Activated CD4-positive, alpha-beta memory T cell treated with anti-CD3 and anti-CD28 coated beads, Interleukin-2, amount 10 ng/mL, durations not matched to agents 7 days and 5 days (primary cell): ENCODE measurements around the gene ATP6V0D1. TPM values are rescaled to one million over a fixed set of nuclear protein-coding genes. Genes with fewer than 3 reads are reported as not detected.
A peak's percentile ranks its signal among the peaks of the same experiment; 100 is the strongest.

Source experiments
- CTCF ChIA-PET: fragments of 350-600 bp; sonication (Branson Sonifier 250); formaldehyde crosslinking; loops from one replicate; lab custom pipeline; 2021; ENCODE audit warnings: antibody characterized with exemption, inconsistent platforms; lab: Charles Lee
- POLR2A ChIA-PET: fragments of 350-600 bp; sonication (Branson Sonifier 250); formaldehyde crosslinking; loops from one replicate; lab custom pipeline; 2021; ENCODE audit warnings: antibody characterized with exemption; lab: Charles Lee
- DNase-seq: peaks from one replicate; pipeline ENCODE4 v3.0.0-alpha.2; 2020
- H3K27ac Mint-ChIP-seq: one replicate; pipeline ENCODE4 v1.8.0; 2021; ENCODE audit warnings: mild to moderate bottlenecking, mixed read lengths
- H3K27me3 Mint-ChIP-seq: one replicate; pipeline ENCODE4 v1.8.0; 2021; ENCODE audit warnings: mixed read lengths
- H3K36me3 Mint-ChIP-seq: one replicate; pipeline ENCODE4 v1.8.0; 2021; ENCODE audit warnings: low read depth, mixed read lengths
- H3K4me1 Mint-ChIP-seq: one replicate; pipeline ENCODE4 v1.8.0; 2021; ENCODE audit warnings: mixed read lengths
- H3K4me3 Mint-ChIP-seq: one replicate; pipeline ENCODE4 v1.8.0; 2021; ENCODE audit warnings: mild to moderate bottlenecking, mixed read lengths
- H3K9me3 Mint-ChIP-seq: one replicate; pipeline ENCODE4 v1.8.0; 2021; ENCODE audit warnings: mixed read lengths
- total RNA-seq, 2 experiments: library from RNA; stranded (reverse); gene quantifications; one replicate each; pipeline ENCODE4 v1.2.3, GENCODE V29; 2021

The ATP6V0D1 gene
- total RNA-seq, 2 experiments from 2014 or later = 52.8 to 59.5 TPM

GRCh38 chr16:67429799-67430503 is 51.0 kb downstream of the ATP6V0D1 start:
- CTCF ChIA-PET = interaction anchor here (2.0 to 5.8 kb wide), 4 partner anchors 10 to 35 kb away, joined by 6 to 66 read pairs (median 36); partner anchors contain the start of gene ZDHHC1
- Mint-ChIP-seq H3K27me3 (peaks cover 44% of the 10 kb centered on the region), H3K9me3 (no peaks in the 10 kb centered on the region), H3K27ac (no peak overlapping the region), H3K36me3 (peaks cover 2% of the 10 kb centered on the region), H3K4me1 (peaks cover 7% of the 10 kb centered on the region), H3K4me3 (peak overlapping the region; percentile 72)
- DNase-seq = no peak
- POLR2A ChIA-PET = interaction anchor here (1.1 kb wide), 1 partner anchor 29 kb away, joined by 3 read pairs; no protein-coding TSS in a partner anchor

- ChIA-PET CTCF (interaction anchor here (0.6 to 5.8 kb wide), 12 partner anchors 9 to 290 kb away, joined by 3 to 66 read pairs (median 6); partner anchors contain the start of gene ZDHHC1), POLR2A (interaction anchor here (1.1 kb wide), 1 partner anchor 28 kb away, joined by 3 read pairs; no protein-coding TSS in a partner anchor)
- peak overlapping the region; percentile 37 for H3K4me3 Mint-ChIP-seq
- no peaks in the 10 kb centered on the region for H3K9me3 Mint-ChIP-seq
- H3K27me3 Mint-ChIP-seq = peaks cover 44% of the 10 kb centered on the region
- H3K36me3 Mint-ChIP-seq = peaks cover 2% of the 10 kb centered on the region
- H3K4me1 Mint-ChIP-seq = peaks cover 7% of the 10 kb centered on the region
- H3K27ac Mint-ChIP-seq = no peak overlapping the region
- no peak for DNase-seq
Measured at GRCh38 chr16:67429053-67429798, 51.7 kb downstream of the ATP6V0D1 start.

DNA sequence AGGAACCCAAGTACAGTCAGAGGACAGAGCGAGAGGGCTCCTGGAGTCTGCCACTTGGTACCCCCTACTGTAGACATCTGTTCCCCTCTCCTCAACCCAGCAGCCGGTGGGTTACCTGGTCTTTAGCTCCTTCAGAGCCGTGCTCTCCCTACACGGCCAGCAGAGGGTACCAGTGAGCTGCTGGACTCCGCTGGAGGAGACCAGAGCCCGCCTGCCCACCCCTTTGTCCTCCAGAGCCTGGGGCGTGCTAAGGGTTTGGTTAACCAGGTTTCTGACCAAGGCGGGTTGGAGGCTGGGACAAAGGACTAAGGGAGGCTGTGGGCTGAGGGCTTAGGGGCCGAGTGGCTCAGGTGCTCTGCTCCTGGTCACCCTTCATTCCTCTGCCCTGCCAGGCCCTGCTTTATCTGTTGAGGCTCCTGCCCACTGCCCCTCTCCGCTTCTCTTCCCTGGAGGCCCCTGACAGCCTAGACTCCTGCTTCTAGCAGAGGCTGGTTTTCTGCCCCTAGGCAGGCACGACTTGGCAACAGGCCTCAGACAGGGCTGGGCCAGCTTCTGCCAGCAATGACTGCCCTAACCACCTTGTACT is 52.7 kb downstream of the ATP6V0D1 start:
- H3K4me1 Mint-ChIP-seq = peaks cover 7% of the 10 kb centered on the region
- ChIA-PET CTCF (interaction anchor here (0.5 to 5.8 kb wide), 30 partner anchors 8 to 617 kb away, joined by 3 to 66 read pairs (median 4); partner anchors contain the start of genes E2F4 and ZDHHC1), POLR2A (interaction anchor here (0.8 to 1.5 kb wide), 5 partner anchors 11 to 542 kb away, joined by 3 to 5 read pairs (median 3); partner anchors contain the start of gene ATP6V0D1)
- no peak overlapping the region for H3K4me3 Mint-ChIP-seq
- DNase-seq = peak; percentile 62
- H3K27ac Mint-ChIP-seq = no peak overlapping the region
- no peaks in the 10 kb centered on the region for H3K9me3 Mint-ChIP-seq
- H3K36me3 Mint-ChIP-seq = peaks cover 2% of the 10 kb centered on the region
- H3K27me3 Mint-ChIP-seq = peaks cover 51% of the 10 kb centered on the region

DNA sequence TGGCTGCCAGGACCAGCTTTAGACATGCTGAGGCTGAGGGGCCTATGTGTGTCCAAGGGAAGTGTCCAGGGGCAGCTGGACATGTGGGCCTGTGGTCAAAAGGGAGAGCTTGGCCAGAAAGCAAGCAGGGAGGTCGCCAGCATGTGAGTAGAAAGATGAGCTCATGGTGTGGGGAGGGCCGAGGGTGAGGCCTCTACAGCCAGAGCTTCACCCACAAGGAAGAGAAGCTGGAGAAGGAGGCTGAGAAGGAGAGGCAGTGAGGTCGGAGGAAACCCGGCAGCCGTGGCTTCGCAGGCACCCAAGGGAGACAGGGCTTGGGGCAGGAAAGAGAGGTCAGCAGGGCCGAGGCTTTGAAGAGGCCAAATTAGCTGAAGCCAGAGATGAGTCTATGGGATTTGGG is 54.0 kb downstream of the ATP6V0D1 start:
- POLR2A ChIA-PET = interaction anchor here (0.5 to 1.5 kb wide), 3 partner anchors 9 to 375 kb away, joined by 3 to 5 read pairs (median 4); no protein-coding TSS in a partner anchor
- H3K27ac Mint-ChIP-seq = no peak overlapping the region
- no peak for DNase-seq
- no peaks in the 10 kb centered on the region for H3K9me3 Mint-ChIP-seq
- CTCF ChIA-PET = interaction anchor here (0.7 to 5.8 kb wide), 13 partner anchors 8 to 517 kb away, joined by 3 to 66 read pairs (median 5); partner anchors contain the start of gene ZDHHC1
- peaks cover 6% of the 10 kb centered on the region for H3K4me1 Mint-ChIP-seq
- H3K36me3 Mint-ChIP-seq = peaks cover 2% of the 10 kb centered on the region
- peaks cover 52% of the 10 kb centered on the region for H3K27me3 Mint-ChIP-seq
- H3K4me3 Mint-ChIP-seq = no peak overlapping the region

GRCh38 chr16:67426022-67426421 is 54.9 kb downstream of the ATP6V0D1 start:
- POLR2A ChIA-PET = no interaction called here
- peaks cover 2% of the 10 kb centered on the region for H3K36me3 Mint-ChIP-seq
- H3K27me3 Mint-ChIP-seq = peaks cover 47% of the 10 kb centered on the region
- no peak overlapping the region for H3K27ac Mint-ChIP-seq
- CTCF ChIA-PET = interaction anchor here (1.3 to 5.8 kb wide), 6 partner anchors 9 to 165 kb away, joined by 4 to 66 read pairs (median 10); partner anchors contain the start of gene ZDHHC1
- no peaks in the 10 kb centered on the region for H3K9me3 Mint-ChIP-seq
- H3K4me1 Mint-ChIP-seq = peaks cover 3% of the 10 kb centered on the region
- H3K4me3 Mint-ChIP-seq = no peak overlapping the region
- DNase-seq = no peak

DNA sequence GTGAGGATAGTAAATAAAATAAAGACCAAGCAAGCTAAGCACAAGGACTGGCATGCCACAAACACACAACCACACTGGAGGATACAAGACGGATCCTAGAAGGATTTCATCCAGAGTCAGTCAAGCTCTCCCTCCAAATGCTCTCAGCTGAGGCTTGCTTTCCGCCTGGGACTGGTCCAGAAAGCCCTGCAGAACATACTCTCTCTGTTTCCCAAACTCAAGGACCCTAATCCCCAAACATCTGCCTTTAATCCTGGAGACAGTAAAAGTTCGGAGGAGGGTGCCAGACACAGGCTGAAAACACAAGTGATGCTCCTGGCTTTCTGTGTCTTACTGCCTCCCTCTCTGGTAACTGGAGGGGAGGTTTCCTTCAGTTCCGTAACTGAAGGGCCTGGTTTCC is 55.4 kb downstream of the ATP6V0D1 start:
- Mint-ChIP-seq H3K4me3 (no peak overlapping the region), H3K9me3 (no peaks in the 10 kb centered on the region), H3K36me3 (peaks cover 2% of the 10 kb centered on the region), H3K27ac (no peak overlapping the region), H3K27me3 (peaks cover 47% of the 10 kb centered on the region), H3K4me1 (peaks cover 3% of the 10 kb centered on the region)
- ChIA-PET CTCF (interaction anchor here (1.3 to 5.8 kb wide), 3 partner anchors 11 to 39 kb away, joined by 4 to 66 read pairs (median 58); no protein-coding TSS in a partner anchor), POLR2A (no interaction called here)
- DNase-seq = no peak

DNA sequence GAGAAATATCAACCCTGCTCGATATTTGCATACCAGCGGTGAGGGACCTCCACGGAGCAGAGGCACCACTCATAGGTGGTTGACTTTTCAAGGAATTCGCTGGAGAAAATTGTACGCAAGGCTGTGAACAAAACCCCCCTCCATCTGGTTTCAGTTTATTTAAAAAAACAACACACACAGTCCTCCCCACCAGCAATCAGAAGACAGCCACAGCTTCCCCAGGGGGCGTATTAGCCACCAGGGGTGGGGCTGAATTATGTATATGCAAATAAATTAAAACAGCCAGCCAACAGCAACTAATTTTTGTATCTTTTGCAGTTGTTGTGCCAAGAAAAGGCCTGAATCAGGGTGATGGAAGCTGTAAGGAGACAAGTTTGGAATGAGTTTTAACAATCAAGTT is 55.9 kb downstream of the ATP6V0D1 start:
- H3K4me3 Mint-ChIP-seq = no peak overlapping the region
- H3K36me3 Mint-ChIP-seq = no peaks in the 10 kb centered on the region
- H3K4me1 Mint-ChIP-seq = no peaks in the 10 kb centered on the region
- no peaks in the 10 kb centered on the region for H3K9me3 Mint-ChIP-seq
- H3K27me3 Mint-ChIP-seq = peaks cover 42% of the 10 kb centered on the region
- H3K27ac Mint-ChIP-seq = no peak overlapping the region
- no peak for DNase-seq
- ChIA-PET POLR2A (no interaction called here), CTCF (interaction anchor here (0.6 to 5.8 kb wide), 3 partner anchors 11 to 77 kb away, joined by 3 to 58 read pairs (median 4); no protein-coding TSS in a partner anchor)

GRCh38 chr16:67424261-67424615 is 56.7 kb downstream of the ATP6V0D1 start:
- Mint-ChIP-seq H3K4me1 (no peaks in the 10 kb centered on the region), H3K27ac (no peak overlapping the region), H3K36me3 (no peaks in the 10 kb centered on the region), H3K27me3 (peaks cover 41% of the 10 kb centered on the region), H3K9me3 (no peaks in the 10 kb centered on the region), H3K4me3 (no peak overlapping the region)
- POLR2A ChIA-PET = no interaction called here
- DNase-seq = no peak
- CTCF ChIA-PET = interaction anchor here (5.8 kb wide), 1 partner anchor 40 kb away, joined by 58 read pairs; no protein-coding TSS in a partner anchor

DNA sequence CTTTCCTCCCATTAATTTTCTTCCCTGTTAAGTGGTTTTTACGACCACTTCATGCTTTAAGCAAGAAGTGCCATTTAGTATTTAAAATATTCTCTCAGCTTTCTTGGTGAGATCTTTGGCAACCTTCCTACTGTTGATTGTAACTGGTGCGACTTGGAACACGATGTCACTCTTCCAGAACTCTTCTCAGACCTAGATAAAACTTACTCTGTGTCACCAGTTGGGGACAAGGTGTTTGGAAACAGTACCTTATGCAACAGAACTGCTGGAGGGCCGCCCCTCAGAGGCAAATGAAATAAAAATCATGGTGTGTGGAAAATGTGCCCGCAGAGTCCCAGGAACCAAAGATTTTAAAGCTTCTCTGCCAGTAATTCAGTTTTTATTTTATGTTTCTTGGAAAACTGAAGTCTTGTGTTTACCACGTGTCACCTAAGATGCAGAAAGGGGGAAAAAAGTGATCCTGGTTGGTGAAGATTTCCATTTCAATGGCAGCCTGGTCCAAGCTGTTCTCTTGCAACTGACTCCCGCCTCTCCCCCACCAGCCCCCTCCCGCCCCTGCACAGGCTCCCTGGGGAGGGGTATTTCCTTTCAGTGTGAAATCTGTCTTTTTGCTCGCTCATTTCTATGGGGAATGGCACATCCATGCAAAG is 57.2 kb downstream of the ATP6V0D1 start:
- H3K27me3 Mint-ChIP-seq = peaks cover 36% of the 10 kb centered on the region
- H3K4me3 Mint-ChIP-seq = no peak overlapping the region
- DNase-seq = no peak
- POLR2A ChIA-PET = no interaction called here
- H3K4me1 Mint-ChIP-seq = no peaks in the 10 kb centered on the region
- CTCF ChIA-PET = interaction anchor here (5.8 kb wide), 1 partner anchor 41 kb away, joined by 58 read pairs; no protein-coding TSS in a partner anchor
- H3K27ac Mint-ChIP-seq = no peak overlapping the region
- H3K36me3 Mint-ChIP-seq = no peaks in the 10 kb centered on the region
- H3K9me3 Mint-ChIP-seq = no peaks in the 10 kb centered on the region

DNA sequence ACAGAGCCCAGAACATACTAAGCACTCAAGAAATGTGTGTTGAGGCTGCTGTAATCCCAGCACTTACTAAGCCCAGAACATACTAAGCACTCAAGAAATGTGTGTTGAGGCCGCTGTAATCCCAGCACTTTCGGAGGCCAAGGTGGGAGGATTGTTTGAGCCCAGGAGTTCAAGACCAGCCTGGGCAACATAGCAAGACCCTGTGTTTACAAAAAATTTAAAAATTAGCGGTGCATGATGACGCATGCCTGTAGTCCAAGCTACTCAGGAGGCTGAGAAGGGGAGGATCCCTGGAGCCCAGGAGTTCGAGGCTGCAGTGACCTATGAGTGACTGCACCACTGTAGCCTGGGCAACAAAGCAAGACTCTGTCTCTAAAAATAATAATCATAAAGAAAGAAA is 57.9 kb downstream of the ATP6V0D1 start:
- no peak overlapping the region for H3K27ac Mint-ChIP-seq
- no peak for DNase-seq
- H3K27me3 Mint-ChIP-seq = peaks cover 34% of the 10 kb centered on the region
- H3K4me3 Mint-ChIP-seq = no peak overlapping the region
- no peaks in the 10 kb centered on the region for H3K36me3 Mint-ChIP-seq
- POLR2A ChIA-PET = no interaction called here
- no peaks in the 10 kb centered on the region for H3K4me1 Mint-ChIP-seq
- no peaks in the 10 kb centered on the region for H3K9me3 Mint-ChIP-seq
- CTCF ChIA-PET = interaction anchor here (1.6 kb wide), 1 partner anchor 24 kb away, joined by 6 read pairs; no protein-coding TSS in a partner anchor

GRCh38 chr16:67421030-67421429 is 59.9 kb downstream of the ATP6V0D1 start:
- no peak overlapping the region for H3K27ac Mint-ChIP-seq
- no peaks in the 10 kb centered on the region for H3K36me3 Mint-ChIP-seq
- CTCF ChIA-PET = interaction anchor here (0.7 to 1.8 kb wide), 3 partner anchors 27 to 474 kb away, joined by 3 read pairs; no protein-coding TSS in a partner anchor
- no peak for DNase-seq
- POLR2A ChIA-PET = no interaction called here
- H3K27me3 Mint-ChIP-seq = peaks cover 30% of the 10 kb centered on the region
- H3K4me1 Mint-ChIP-seq = peaks cover 8% of the 10 kb centered on the region
- H3K4me3 Mint-ChIP-seq = no peak overlapping the region
- no peaks in the 10 kb centered on the region for H3K9me3 Mint-ChIP-seq

DNA sequence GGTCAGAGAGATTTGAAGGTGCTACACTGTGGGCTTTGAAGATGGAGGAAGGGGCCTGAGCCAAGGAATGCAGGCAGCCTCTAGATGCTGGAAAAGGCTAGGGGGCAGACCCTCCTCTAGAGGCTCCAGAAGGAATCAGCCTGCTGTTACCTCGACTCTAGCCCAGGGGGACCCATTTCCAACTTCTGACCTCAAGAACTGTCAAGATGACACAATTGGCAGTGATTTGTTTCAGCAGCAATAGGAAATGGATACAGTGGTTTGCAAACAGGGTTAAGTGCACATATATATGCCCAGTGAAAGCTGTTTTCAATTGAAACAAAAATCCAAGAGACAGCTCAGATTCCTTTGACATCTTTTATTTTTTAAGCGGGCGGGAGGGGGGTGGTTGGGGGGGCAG is 61.0 kb downstream of the ATP6V0D1 start:
- Mint-ChIP-seq H3K27me3 (peaks cover 33% of the 10 kb centered on the region), H3K4me1 (peaks cover 11% of the 10 kb centered on the region), H3K27ac (no peak overlapping the region), H3K9me3 (no peaks in the 10 kb centered on the region), H3K4me3 (no peak overlapping the region), H3K36me3 (no peaks in the 10 kb centered on the region)
- CTCF ChIA-PET = interaction anchor here (0.8 to 1.6 kb wide), 2 partner anchors 9 to 28 kb away, joined by 3 to 6 read pairs; no protein-coding TSS in a partner anchor
- no peak for DNase-seq
- POLR2A ChIA-PET = no interaction called here
